Heart left ventricle (tissue), 16 donors: ENCODE results near the gene PEAK1. TPM values are rescaled to one million over a fixed set of nuclear protein-coding genes. Genes with fewer than 3 reads are reported as not detected.
A peak's percentile ranks its signal among the peaks of the same experiment; 100 is the strongest.

Experiments used
- ATAC-seq, 4 donors: fragments of 200-7000 bp; cut with Tn5 transposase; one replicate each; pipeline ENCODE4 v1.9.1; 2020 to 2022; ENCODE audit warnings: moderate library complexity in 4 of 4, mild to moderate bottlenecking in 3 of 4, moderate number of reproducible peaks in 1 of 4
- DNase-seq, 5 donors: peaks; one replicate each; pipeline ENCODE4 v3.0.0-alpha.2; 2020
- H3K27ac ChIP-seq, 12 donors: fragments of 200-600 bp; sonication (generic) in 4 of 12; one replicate each; pipeline versions ENCODE4 v1.5.0 to v1.8.0; 2016 to 2022; ENCODE audit warnings: mild to moderate bottlenecking in 2 of 12
- H3K27me3 ChIP-seq, 9 donors: fragments of 200-600 bp; sonication (generic) in 2 of 9; one replicate each; pipeline versions ENCODE4 v1.5.1 to v1.8.0; 2016 to 2022; ENCODE audit warnings: mild to moderate bottlenecking in 3 of 9
- H3K36me3 ChIP-seq, 9 donors: fragments of 200-600 bp; sonication (generic) in 2 of 9; one replicate each; pipeline versions ENCODE4 v1.5.0 to v1.8.0; 2018 to 2022; ENCODE audit warnings: mild to moderate bottlenecking in 2 of 9
- H3K4me1 ChIP-seq, 12 donors: fragments of 200-600 bp; sonication (generic) in 4 of 12; one replicate each; pipeline versions ENCODE4 v1.5.0 to v1.8.0; 2016 to 2022; ENCODE audit warnings: mild to moderate bottlenecking in 3 of 12
- H3K4me3 ChIP-seq, 12 donors: fragments of 200-600 bp; sonication (generic) in 4 of 12; one replicate each; pipeline versions ENCODE4 v1.5.0 to v1.8.0; 2017 to 2022; ENCODE audit warnings: mild to moderate bottlenecking in 9 of 12, moderate library complexity in 4 of 12
- H3K9me3 ChIP-seq, 12 donors: fragments of 200-600 bp; sonication (generic) in 4 of 12; one replicate each; pipeline versions ENCODE4 v1.5.0 to v1.8.0; 2016 to 2022; ENCODE audit warnings: mild to moderate bottlenecking in 1 of 12
- CTCF ChIP-seq, 12 donors: fragments of 200-600 bp; sonication (generic) in 4 of 12; IDR thresholded peaks; one replicate each; pipeline versions ENCODE4 v1.5.0 to v1.8.0; 2018 to 2022; ENCODE audit warnings: antibody characterized with exemption in 12 of 12, mild to moderate bottlenecking in 5 of 12
- POLR2A ChIP-seq, 2 donors: fragments of 450-650 bp; IDR thresholded peaks; one replicate each; pipeline ENCODE4 v1.6.1; 2017; ENCODE audit warnings: antibody characterized with exemption in 2 of 2, mild to moderate bottlenecking in 2 of 2, moderate library complexity in 2 of 2
- WGBS, 4 donors: extraction: QIAGEN DNeasy Blood & Tissue Kit in 2 of 4; methylation state at CpG; one replicate each; pipeline versions ENCODE4 v1.1.5 to v1.1.7; 2013 to 2018; 5-methylcytosine and 5-hydroxymethylcytosine counted together
- intact Hi-C, 10 donors: fragments of 100-400 bp; cut with DNase I; formaldehyde crosslinking; loops; one replicate each; pipeline versions ENCODE4 v1.11.1 to v1.14.2; 2022
- polyA plus RNA-seq, 2 donors: library from polyadenylated mRNA; stranded (reverse); fragments of 200-250 nt; gene quantifications; one replicate each; pipeline ENCODE4 v1.2.3, GENCODE V29; 2013
- total RNA-seq, 9 donors: library from RNA; depleted of rRNA in 2 of 9; stranded (reverse); fragments of >200 nt in 2 of 9; fragmentation: NEBNext Ultra II Directional in 3 of 9; extraction: Animal tissue kit (Norgen Biotek cat#: 25700) in 3 of 9; gene quantifications; one replicate each; pipeline versions ENCODE4 v1.1.0 to v1.2.4, GENCODE V29; 2016 to 2023
- donor health status: ischemic (EF 13 %, LVEDD 7.1; RV severe dilation, severe dysfunction).
- donor health status: healthy with polysubstance abuse.
- donor health status: DM: no; HTN: yes; CAD: no.
- donor health status: DM: no; HTN: no; CAD: no.
- donor health status: ischemic (EF 25% LVEDD 6.9; RV normal size, moderate dysfunction).
- donor health status: ischemic (EF 25% LVEDD 5.7; RV mildly dilated, moderate dysfunction).
- donor health status: healthy.
- donor health status: DM: yes; HTN: yes; CAD: no.
- donor health status: ischemic (EF 35%, LVEDD 5.7; RV mildly dilated, moderate dysfunction).
- donor health status: nonischemic (EF 11% LVEDD 7.7; RV severe dilation, severe dysfunction).
- donor health status: DM: yes; HTN: yes; CAD: no.
- donor health status: PGD.
- donor health status: ischemic (EF 29% LVEDD 5.4; RV normal size, mild dysfunction).
- donor health status: nonischemic (EF 23%, LVEDD 6.1; RV moderate dilation, normal function).

The PEAK1 gene
- total and polyA plus RNA-seq, 11 donors, result 12.8 to 139 (median 86.3) TPM

- H3K27me3 ChIP-seq, result no peaks in the 10 kb centered on the region
- intact Hi-C loops, result no loop called here
- no peak for DNase-seq
- H3K4me3 ChIP-seq, result no peak overlapping the region
- ATAC-seq, result peak in 2 of 4 donors; percentile 26 to 54
- WGBS, 4 donors, result 1 to 7% (median 6%) methylated on average over 2 of the region's 2 CpGs
- H3K36me3 ChIP-seq, result peaks cover 0 to 19% (median 0%) of the 10 kb centered on the region in 9 donors
- no peak for TF ChIP-seq CTCF (IDR thresholded peaks at IDR 0.05)
- no peak for TF ChIP-seq POLR2A (IDR thresholded peaks at IDR 0.05)
- peaks cover 5 to 50% (median 30%) of the 10 kb centered on the region in 12 donors for H3K4me1 ChIP-seq
- H3K9me3 ChIP-seq, result no peaks in the 10 kb centered on the region
- H3K27ac ChIP-seq, result peak overlapping the region in 3 of 12 donors; percentile 6 to 54 (median 15)
These were observed 360.0 kb downstream of the PEAK1 start for GRCh38 chr15:77059786-77060361.

GRCh38 chr15:77058468-77058867 lies 361.4 kb downstream of the PEAK1 start:
- H3K36me3 ChIP-seq, result peaks cover 0 to 19% (median 11%) of the 10 kb centered on the region in 9 donors
- no peak overlapping the region for H3K4me3 ChIP-seq
- peaks cover 5 to 42% (median 29%) of the 10 kb centered on the region in 12 donors for H3K4me1 ChIP-seq
- no peak overlapping the region for H3K27ac ChIP-seq
- DNase-seq (no peak), ATAC-seq (no peak)
- intact Hi-C loops, result no loop called here
- no peak for TF ChIP-seq POLR2A (IDR thresholded peaks at IDR 0.05)
- no peak for TF ChIP-seq CTCF (IDR thresholded peaks at IDR 0.05)
- WGBS, 4 donors, result 94 to 95% (median 95%) methylated on average over 4 of the region's 4 CpGs
- H3K27me3 ChIP-seq, result no peaks in the 10 kb centered on the region
- H3K9me3 ChIP-seq, result no peaks in the 10 kb centered on the region

GRCh38 chr15:77057685-77058084 lies 362.2 kb downstream of the PEAK1 start:
- DNase-seq (no peak), ATAC-seq (no peak)
- no peaks in the 10 kb centered on the region for H3K27me3 ChIP-seq
- H3K9me3 ChIP-seq, result no peaks in the 10 kb centered on the region
- 92 to 95% (median 94%) methylated on average over 4 of the region's 4 CpGs for WGBS, 4 donors
- intact Hi-C loops, result no loop called here
- H3K4me1 ChIP-seq, result peaks cover 5 to 42% (median 29%) of the 10 kb centered on the region in 12 donors
- no peak overlapping the region for H3K4me3 ChIP-seq
- no peak overlapping the region for H3K27ac ChIP-seq
- H3K36me3 ChIP-seq, result peaks cover 0 to 23% (median 17%) of the 10 kb centered on the region in 9 donors
- TF ChIP-seq POLR2A (IDR thresholded peaks at IDR 0.05), result no peak
- TF ChIP-seq CTCF (IDR thresholded peaks at IDR 0.05), result no peak

GRCh38 chr15:77057072-77057471 lies 362.8 kb downstream of the PEAK1 start:
- no peaks in the 10 kb centered on the region for H3K27me3 ChIP-seq
- no peak for DNase-seq
- ATAC-seq, result no peak
- peaks cover 5 to 37% (median 28%) of the 10 kb centered on the region in 12 donors for H3K4me1 ChIP-seq
- H3K9me3 ChIP-seq, result no peaks in the 10 kb centered on the region
- H3K36me3 ChIP-seq, result peaks cover 0 to 29% (median 23%) of the 10 kb centered on the region in 9 donors
- intact Hi-C loops, result no loop called here
- 67 to 91% (median 77%) methylated on average over 1 of the region's 1 CpG for WGBS, 4 donors
- H3K27ac ChIP-seq, result no peak overlapping the region
- no peak for TF ChIP-seq POLR2A (IDR thresholded peaks at IDR 0.05)
- no peak for TF ChIP-seq CTCF (IDR thresholded peaks at IDR 0.05)
- H3K4me3 ChIP-seq, result no peak overlapping the region
